Raji (cell line): ENCODE results near the gene PPP2R3A.

Experiments used
- POLR2A ChIP-seq: IDR thresholded peaks from 2 replicates; pipeline ENCODE4 v1.6.1; 2011; ENCODE audit warnings: low read depth, low read length, control low read depth; ENCODE audit not compliant: insufficient read depth

PPP2R3A gene

GRCh38 chr3:135965506-135966270 is at the start of gene PPP2R3A:
Gene PPP2R3A, plus strand, starts transcription at chr3:135965728. Its CDS starts 35,771 bp downstream, at chr3:136001499.
- TF ChIP-seq POLR2A, result no peak

GRCh38 chr3:135916310-135916709 is 49.2 kb upstream of the PPP2R3A start:
- TF ChIP-seq POLR2A, result no peak

- TF ChIP-seq POLR2A, result no peak
Observed at GRCh38 chr3:135917076-135917475, 48.5 kb upstream of the PPP2R3A start.

- no peak for TF ChIP-seq POLR2A
Observed at GRCh38 chr3:135917927-135918597, 47.5 kb upstream of the PPP2R3A start.

GRCh38 chr3:135918600-135918999 is 46.9 kb upstream of the PPP2R3A start:
- TF ChIP-seq POLR2A, result no peak

- TF ChIP-seq POLR2A, result no peak
Observed at GRCh38 chr3:135920275-135920674, 45.3 kb upstream of the PPP2R3A start.

- TF ChIP-seq POLR2A, result no peak
Observed at GRCh38 chr3:135922903-135923250, 42.7 kb upstream of the PPP2R3A start.

- no peak for TF ChIP-seq POLR2A
Observed at GRCh38 chr3:135924506-135924905, 41.0 kb upstream of the PPP2R3A start.

GRCh38 chr3:135926664-135927063 is 38.9 kb upstream of the PPP2R3A start:
- TF ChIP-seq POLR2A, result no peak

- no peak for TF ChIP-seq POLR2A
Observed at GRCh38 chr3:135927155-135927554, 38.4 kb upstream of the PPP2R3A start.

GRCh38 chr3:135929670-135930069 is 35.9 kb upstream of the PPP2R3A start:
- no peak for TF ChIP-seq POLR2A

- TF ChIP-seq POLR2A, result no peak
Observed at GRCh38 chr3:135930255-135930654, 35.3 kb upstream of the PPP2R3A start.

- no peak for TF ChIP-seq POLR2A
Observed at GRCh38 chr3:135944831-135945230, 20.7 kb upstream of the PPP2R3A start.

GRCh38 chr3:135950941-135951340 is 14.6 kb upstream of the PPP2R3A start:
- no peak for TF ChIP-seq POLR2A

GRCh38 chr3:135964160-135964955 is 1.2 kb upstream of the PPP2R3A start:
- TF ChIP-seq POLR2A, result no peak

GRCh38 chr3:135965129-135965505 is 411 bp upstream of the PPP2R3A start:
- no peak for TF ChIP-seq POLR2A
